ENCODE results near the gene FA2H. TPM values are rescaled to one million over a fixed set of nuclear protein-coding genes. Genes with fewer than 3 reads are reported as not detected.
"Not testable (repeated sequence)": the region's sequence is repeated elsewhere in the genome, so short reads cannot be mapped to it uniquely, and the experiment has no call there.

The FA2H gene
- total RNA-seq, 2 donors from 2014 or later, result 0.35 TPM; not detected in 1

DNA sequence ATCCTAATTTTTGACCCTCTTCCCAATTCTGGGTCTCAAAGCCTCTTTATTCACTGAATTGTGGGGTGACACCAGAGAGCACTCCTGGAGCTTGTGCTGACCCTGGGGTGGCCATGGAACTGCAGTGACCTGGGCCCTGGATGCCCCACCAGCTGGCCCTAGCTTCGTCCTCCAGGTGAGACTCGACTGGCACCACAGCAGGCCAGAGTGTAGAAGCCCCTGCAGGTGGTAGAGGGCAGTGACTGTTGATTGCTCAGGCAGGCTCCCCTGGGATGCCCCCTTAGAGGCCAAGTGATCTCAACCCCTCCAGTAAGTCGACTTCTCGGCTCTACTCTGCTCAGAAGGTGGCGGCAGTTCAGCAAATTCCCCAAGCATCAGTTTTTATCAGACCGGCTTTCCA lies 6.4 kb downstream of the FA2H start:
- H3K27ac ChIP-seq, result no peak overlapping the region
- no peaks in the 10 kb centered on the region for H3K4me1 ChIP-seq
- no peaks in the 10 kb centered on the region for H3K27me3 ChIP-seq
- TF ChIP-seq CTCF (IDR thresholded peaks at IDR 0.05), result no peak
- no peaks in the 10 kb centered on the region for H3K36me3 ChIP-seq
- no peak for DNase-seq (ENCODE audit: low spot score)
- H3K4me3 ChIP-seq, result no peak overlapping the region
- H3K9me3 ChIP-seq, result peaks cover 0 to 4% of the 10 kb centered on the region in 2 donors

DNA sequence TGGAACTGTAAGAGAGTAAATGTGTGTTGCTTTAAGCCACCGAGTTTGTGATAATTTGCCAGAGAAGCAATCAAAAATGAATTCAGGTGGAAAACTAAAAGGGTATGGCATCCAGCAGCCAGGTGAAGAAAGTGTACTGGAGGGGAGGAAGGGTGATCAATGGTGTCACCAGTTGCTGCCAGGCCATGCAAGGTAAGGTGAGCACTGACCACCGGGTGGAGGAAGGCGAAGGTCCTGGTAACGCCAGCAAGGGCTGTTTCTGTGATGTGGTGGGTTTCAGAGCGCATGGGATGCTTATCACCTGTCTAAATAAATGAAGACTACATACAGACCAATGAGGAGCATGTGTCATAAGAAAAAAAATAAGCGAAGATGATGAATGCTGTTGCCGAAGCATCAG lies 6.9 kb downstream of the FA2H start:
- H3K27me3 ChIP-seq, result no peaks in the 10 kb centered on the region

GRCh38 chr16:74766729-74767128 lies 7.9 kb downstream of the FA2H start:
- no peak for TF ChIP-seq CTCF (IDR thresholded peaks at IDR 0.05)
- Histone ChIP-seq H3K27ac (no peak overlapping the region), H3K9me3 (peaks cover 0 to 4% of the 10 kb centered on the region in 2 donors), H3K4me3 (no peak overlapping the region), H3K4me1 (no peaks in the 10 kb centered on the region), H3K27me3 (no peaks in the 10 kb centered on the region), H3K36me3 (no peaks in the 10 kb centered on the region)
- no peak for DNase-seq (ENCODE audit: low spot score)

More for the DNA sequence above, 6.9 kb downstream of the FA2H start:
- H3K27ac ChIP-seq, result no peak overlapping the region
- peaks cover 0 to 4% of the 10 kb centered on the region in 2 donors for H3K9me3 ChIP-seq
- TF ChIP-seq CTCF (IDR thresholded peaks at IDR 0.05), result no peak
- no peak for DNase-seq (ENCODE audit: low spot score)
- H3K36me3 ChIP-seq, result no peaks in the 10 kb centered on the region
- H3K4me1 ChIP-seq, result no peaks in the 10 kb centered on the region
- H3K4me3 ChIP-seq, result no peak overlapping the region

GRCh38 chr16:74764184-74764583 lies 10.4 kb downstream of the FA2H start:
- H3K27me3 ChIP-seq; H3K9me3 ChIP-seq; H3K4me1 ChIP-seq; DNase-seq (ENCODE audit: low spot score); H3K36me3 ChIP-seq; H3K4me3 ChIP-seq; H3K27ac ChIP-seq: not testable (repeated sequence)

- TF ChIP-seq CTCF (IDR thresholded peaks at IDR 0.05), result no peak
- no peak overlapping the region for H3K27ac ChIP-seq
- DNase-seq (ENCODE audit: low spot score), result no peak
- no peaks in the 10 kb centered on the region for H3K36me3 ChIP-seq
- no peaks in the 10 kb centered on the region for H3K9me3 ChIP-seq
- H3K27me3 ChIP-seq, result no peaks in the 10 kb centered on the region
- H3K4me1 ChIP-seq, result no peaks in the 10 kb centered on the region
- H3K4me3 ChIP-seq, result no peak overlapping the region
Observed at GRCh38 chr16:74761665-74762064, 13.0 kb downstream of the FA2H start.

- TF ChIP-seq CTCF (IDR thresholded peaks at IDR 0.05), result no peak
Observed at GRCh38 chr16:74760007-74760767, 14.4 kb downstream of the FA2H start.

More at GRCh38 chr16:74760007-74760767, 14.4 kb downstream of the FA2H start:
- Histone ChIP-seq H3K4me3 (no peak overlapping the region), H3K9me3 (no peaks in the 10 kb centered on the region), H3K27me3 (no peaks in the 10 kb centered on the region), H3K36me3 (no peaks in the 10 kb centered on the region), H3K27ac (no peak overlapping the region), H3K4me1 (no peaks in the 10 kb centered on the region)
- DNase-seq (ENCODE audit: low spot score), result no peak

Data from right atrium auricular region (tissue), 2 donors.